ENCODE results near the gene FAM32A.
A peak's percentile ranks its signal among the peaks of the same experiment; 100 is the strongest.

The FAM32A gene

GRCh38 chr19:16161840-16162239 lies 23.4 kb upstream of the FAM32A start:
- peak; percentile 21 for DNase-seq (ENCODE audit: low read depth)
- no peak overlapping the region for H3K4me3 ChIP-seq (ENCODE audit: control insufficient read depth, low read depth, low read length)
- no peak for TF ChIP-seq CTCF (IDR thresholded peaks at IDR 0.05; ENCODE audit: control insufficient read depth, insufficient read depth, low read depth, low read length, missing control alignments)

GRCh38 chr19:16164222-16164890 lies 20.9 kb upstream of the FAM32A start:
- no peak for DNase-seq (ENCODE audit: low read depth)
- no peak overlapping the region for H3K4me3 ChIP-seq (ENCODE audit: control insufficient read depth, low read depth, low read length)
- no peak for TF ChIP-seq CTCF (IDR thresholded peaks at IDR 0.05; ENCODE audit: control insufficient read depth, insufficient read depth, low read depth, low read length, missing control alignments)

- no peak overlapping the region for H3K4me3 ChIP-seq (ENCODE audit: control insufficient read depth, low read depth, low read length)
- no peak for DNase-seq (ENCODE audit: low read depth)
- TF ChIP-seq CTCF (IDR thresholded peaks at IDR 0.05; ENCODE audit: control insufficient read depth, insufficient read depth, low read depth, low read length, missing control alignments): no peak
These were observed 18.8 kb upstream of the FAM32A start for GRCh38 chr19:16166417-16166816.

GRCh38 chr19:16167055-16167454 lies 18.2 kb upstream of the FAM32A start:
- DNase-seq (ENCODE audit: low read depth): no peak
- H3K4me3 ChIP-seq (ENCODE audit: control insufficient read depth, low read depth, low read length): no peak overlapping the region
- TF ChIP-seq CTCF (IDR thresholded peaks at IDR 0.05; ENCODE audit: control insufficient read depth, insufficient read depth, low read depth, low read length, missing control alignments): no peak

GRCh38 chr19:16168465-16169081 lies 16.6 kb upstream of the FAM32A start:
- no peak for TF ChIP-seq CTCF (IDR thresholded peaks at IDR 0.05; ENCODE audit: control insufficient read depth, insufficient read depth, low read depth, low read length, missing control alignments)
- DNase-seq (ENCODE audit: low read depth): no peak
- no peak overlapping the region for H3K4me3 ChIP-seq (ENCODE audit: control insufficient read depth, low read depth, low read length)

GRCh38 chr19:16170134-16170533 lies 15.1 kb upstream of the FAM32A start:
- DNase-seq (ENCODE audit: low read depth): no peak
- H3K4me3 ChIP-seq (ENCODE audit: control insufficient read depth, low read depth, low read length): no peak overlapping the region
- TF ChIP-seq CTCF (IDR thresholded peaks at IDR 0.05; ENCODE audit: control insufficient read depth, insufficient read depth, low read depth, low read length, missing control alignments): no peak

All from AG09309 (cell line).